ENCODE results near the gene ZWILCH. TPM values are rescaled to one million over a fixed set of nuclear protein-coding genes. Genes with fewer than 3 reads are reported as not detected.
"Not testable (repeated sequence)": the region's sequence is repeated elsewhere in the genome, so short reads cannot be mapped to it uniquely, and the experiment has no call there.

Gene ZWILCH
- polyA plus RNA-seq, 1 donor (not counting 4 experiments of a cell fraction or from before 2014, with no cell fraction given), result 34.9 TPM

DNA sequence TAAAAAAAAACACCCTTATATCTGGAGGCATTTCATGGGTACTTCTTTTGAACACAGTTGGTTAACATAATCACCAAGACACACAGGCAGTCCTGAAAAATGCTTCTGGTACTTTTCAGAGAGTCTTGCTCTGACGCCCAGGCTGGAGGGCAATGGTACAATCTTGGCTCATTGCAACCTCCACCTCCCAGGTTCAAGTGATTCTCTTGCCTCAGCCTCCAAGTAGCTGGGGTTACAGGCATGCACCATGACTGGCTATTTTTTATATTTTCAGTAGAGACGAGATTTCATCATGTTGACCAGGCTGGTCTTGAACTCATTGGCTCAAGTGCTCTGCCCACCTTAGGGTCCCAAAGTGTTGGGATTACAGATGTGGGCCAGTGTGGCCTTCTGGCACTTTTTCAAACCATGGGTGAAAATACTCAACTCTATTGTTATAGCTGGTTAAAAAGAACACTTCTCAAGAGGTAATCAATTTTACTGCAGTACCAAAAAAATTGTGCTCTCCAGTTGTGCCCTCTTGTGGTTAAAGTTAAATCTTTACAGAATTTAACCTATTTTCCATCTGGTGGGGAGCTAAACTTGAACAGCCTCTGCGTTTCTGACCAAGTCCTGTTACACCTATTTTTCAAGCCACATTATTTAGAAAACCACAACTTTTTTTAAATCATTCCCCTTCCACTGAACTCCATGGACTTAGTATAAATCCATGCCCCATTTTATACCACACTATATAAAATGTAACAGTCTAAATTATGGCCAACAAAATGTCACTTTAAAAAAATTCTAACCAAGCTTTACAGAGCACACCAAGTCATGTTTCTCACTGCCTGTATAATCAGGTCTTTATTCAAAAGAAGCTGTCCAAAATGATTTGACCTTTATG, 6.4 kb upstream of the ZWILCH start:
- H3K27me3 ChIP-seq (ENCODE audit: control insufficient read depth, extremely low read depth, insufficient read depth, low read length), result no peaks in the 10 kb centered on the region
- no peak for DNase-seq (ENCODE audit: low read depth, low spot score)
- FAIRE-seq, result no peak
- no peak overlapping the region for H3K9ac ChIP-seq (ENCODE audit: control insufficient read depth, extremely low read depth, insufficient read depth, low read length)
- H2AFZ ChIP-seq (ENCODE audit: control insufficient read depth, low read length), result no peak overlapping the region
- no peak overlapping the region for H3K27ac ChIP-seq (ENCODE audit: control insufficient read depth, insufficient read depth, low read length)
- H3K9me1 ChIP-seq (ENCODE audit: control insufficient read depth, extremely low read depth, insufficient read depth, low read length), result no peaks in the 10 kb centered on the region
- no peak overlapping the region for H3K4me2 ChIP-seq (ENCODE audit: control insufficient read depth, extremely low read depth, insufficient read depth, low read depth, low read length)
- peaks cover 27 to 49% of the 10 kb centered on the region in 2 experiments for H3K36me3 ChIP-seq (ENCODE audit: control insufficient read depth in 2 of 2, extremely low read depth in 1 of 2, insufficient read depth in 2 of 2, low read length in 2 of 2)
- no peaks in the 10 kb centered on the region for H3K9me3 ChIP-seq (ENCODE audit: control insufficient read depth, low read depth, low read length)
- dilution Hi-C loops (cut with MboI; ENCODE audit: extremely low pct_ligation_motif_present, low sequenced_read_pairs), result no loop called here
- peaks cover 44% of the 10 kb centered on the region for H3K79me2 ChIP-seq (ENCODE audit: control insufficient read depth, insufficient read depth, low read length)
- no peak overlapping the region for H3K4me3 ChIP-seq (ENCODE audit: control insufficient read depth in 2 of 3, extremely low read depth in 1 of 3, insufficient read depth in 2 of 3, low read depth in 1 of 3, low read length in 3 of 3)
- peaks cover 19% of the 10 kb centered on the region for H4K20me1 ChIP-seq (ENCODE audit: control insufficient read depth, extremely low read depth, insufficient read depth, low read length)
- H3K4me1 ChIP-seq (ENCODE audit: control insufficient read depth, extremely low read depth, insufficient read depth, low read length), result peaks cover 14% of the 10 kb centered on the region
- TF ChIP-seq, protein P1, sequence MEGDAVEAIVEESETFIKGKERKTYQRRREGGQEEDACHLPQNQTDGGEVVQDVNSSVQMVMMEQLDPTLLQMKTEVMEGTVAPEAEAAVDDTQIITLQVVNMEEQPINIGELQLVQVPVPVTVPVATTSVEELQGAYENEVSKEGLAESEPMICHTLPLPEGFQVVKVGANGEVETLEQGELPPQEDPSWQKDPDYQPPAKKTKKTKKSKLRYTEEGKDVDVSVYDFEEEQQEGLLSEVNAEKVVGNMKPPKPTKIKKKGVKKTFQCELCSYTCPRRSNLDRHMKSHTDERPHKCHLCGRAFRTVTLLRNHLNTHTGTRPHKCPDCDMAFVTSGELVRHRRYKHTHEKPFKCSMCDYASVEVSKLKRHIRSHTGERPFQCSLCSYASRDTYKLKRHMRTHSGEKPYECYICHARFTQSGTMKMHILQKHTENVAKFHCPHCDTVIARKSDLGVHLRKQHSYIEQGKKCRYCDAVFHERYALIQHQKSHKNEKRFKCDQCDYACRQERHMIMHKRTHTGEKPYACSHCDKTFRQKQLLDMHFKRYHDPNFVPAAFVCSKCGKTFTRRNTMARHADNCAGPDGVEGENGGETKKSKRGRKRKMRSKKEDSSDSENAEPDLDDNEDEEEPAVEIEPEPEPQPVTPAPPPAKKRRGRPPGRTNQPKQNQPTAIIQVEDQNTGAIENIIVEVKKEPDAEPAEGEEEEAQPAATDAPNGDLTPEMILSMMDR (optimal IDR thresholded peaks at IDR 0.05 in 1 of 3, IDR thresholded peaks at IDR 0.05 in 1 of 3, conservative IDR thresholded peaks at IDR 0.05 in 1 of 3; ENCODE audit: extremely low read depth in 1 of 3, insufficient read depth in 2 of 3, low read length in 3 of 3), result peak in 1 of 3 experiments; percentile 26
- no peak for TF ChIP-seq EZH2 (IDR thresholded peaks at IDR 0.05; ENCODE audit: low read length)

DNA sequence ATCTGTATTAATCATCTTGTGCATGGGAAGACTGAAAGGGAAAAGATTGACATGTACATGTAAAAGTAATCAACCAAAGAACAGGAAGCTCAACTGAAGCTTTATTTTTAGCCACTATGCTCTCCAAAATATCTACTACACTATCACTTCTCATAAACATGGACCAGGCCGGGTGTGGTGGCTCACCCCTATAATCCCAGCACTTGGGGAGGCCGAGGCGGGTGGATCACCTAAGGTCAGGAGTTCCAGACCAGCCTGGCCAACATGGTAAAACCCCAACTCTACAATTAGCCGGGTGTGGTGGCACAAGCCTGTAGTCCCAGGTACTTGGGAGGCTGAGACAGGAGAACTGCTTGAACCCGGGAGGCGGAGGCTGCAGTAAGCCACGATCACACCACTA, 4.8 kb upstream of the ZWILCH start:
- H3K27ac ChIP-seq (ENCODE audit: control insufficient read depth, insufficient read depth, low read length); H3K9me3 ChIP-seq (ENCODE audit: control insufficient read depth, low read depth, low read length); dilution Hi-C loops (cut with MboI; ENCODE audit: extremely low pct_ligation_motif_present, low sequenced_read_pairs); FAIRE-seq; H3K27me3 ChIP-seq (ENCODE audit: control insufficient read depth, extremely low read depth, insufficient read depth, low read length); H3K9ac ChIP-seq (ENCODE audit: control insufficient read depth, extremely low read depth, insufficient read depth, low read length); H3K4me3 ChIP-seq (ENCODE audit: control insufficient read depth in 2 of 3, extremely low read depth in 1 of 3, insufficient read depth in 2 of 3, low read depth in 1 of 3, low read length in 3 of 3); DNase-seq (ENCODE audit: low read depth, low spot score); H3K4me2 ChIP-seq (ENCODE audit: control insufficient read depth, extremely low read depth, insufficient read depth, low read depth, low read length); H3K9me1 ChIP-seq (ENCODE audit: control insufficient read depth, extremely low read depth, insufficient read depth, low read length); H2AFZ ChIP-seq (ENCODE audit: control insufficient read depth, low read length): not testable (repeated sequence)
- Histone ChIP-seq H4K20me1 (ENCODE audit: control insufficient read depth, extremely low read depth, insufficient read depth, low read length) (peaks cover 19% of the 10 kb centered on the region), H3K79me2 (ENCODE audit: control insufficient read depth, insufficient read depth, low read length) (peaks cover 55% of the 10 kb centered on the region), H3K4me1 (ENCODE audit: control insufficient read depth, extremely low read depth, insufficient read depth, low read length) (peaks cover 14% of the 10 kb centered on the region), H3K36me3 (ENCODE audit: control insufficient read depth in 2 of 2, extremely low read depth in 1 of 2, insufficient read depth in 2 of 2, low read length in 2 of 2) (peaks cover 29 to 45% of the 10 kb centered on the region in 2 experiments)
